Right ventricle myocardium inferior (tissue), 1 donor: ENCODE data around the gene IL12RB1. TPM values are rescaled to one million over a fixed set of nuclear protein-coding genes. Genes with fewer than 3 reads are reported as not detected.
"Not testable (repeated sequence)": the region's sequence is repeated elsewhere in the genome, so short reads cannot be mapped to it uniquely, and the experiment has no call there.

ENCODE experiments used
- ATAC-seq: fragments of 200-7000 bp; cut with Tn5 transposase; one replicate; pipeline ENCODE4 v1.9.1; 2020; ENCODE audit warnings: mild to moderate bottlenecking, moderate library complexity
- DNase-seq: peaks from one replicate; pipeline ENCODE4 v3.0.0; 2021; ENCODE audit errors: missing footprints
- intact Hi-C: fragments of 100-400 bp; cut with DNase I; formaldehyde crosslinking; loops from one replicate; pipeline ENCODE4 v1.11.0; 2022
- total RNA-seq: library from RNA; stranded (reverse); fragmentation: NEBNext Ultra II Directional; extraction: Animal tissue kit (Norgen Biotek cat#: 25700); gene quantifications from one replicate; pipeline ENCODE4 v1.2.1, GENCODE V29; 2021
- donor health status: DM: no; HTN: yes; CAD: no; lungs with severe emphysema.

The IL12RB1 gene
- total RNA-seq, 1 donor from 2014 or later = 1.1 TPM

- intact Hi-C loops = loop anchor here (10.0 kb wide), 1 partner anchor 115 kb away; no protein-coding TSS in a partner anchor
- no peak for ATAC-seq
- DNase-seq = no peak
Measured at GRCh38 chr19:18059902-18060301, 26.8 kb downstream of the IL12RB1 start.

GRCh38 chr19:18059297-18059696, 27.4 kb downstream of the IL12RB1 start:
- intact Hi-C loops = loop anchor here (10.0 kb wide), 1 partner anchor 114 kb away; no protein-coding TSS in a partner anchor
- ATAC-seq (no peak), DNase-seq (no peak)

GRCh38 chr19:18058208-18059009, 28.3 kb downstream of the IL12RB1 start:
- DNase-seq (peak; percentile 93), ATAC-seq (peak; percentile 88)
- intact Hi-C loops = loop anchor here (1.0 to 10.0 kb wide), 2 partner anchors 51 to 114 kb away; no protein-coding TSS in a partner anchor

- no peak for DNase-seq
- intact Hi-C loops = loop anchor here (10.0 kb wide), 1 partner anchor 113 kb away; no protein-coding TSS in a partner anchor
- ATAC-seq = peak; percentile 56
Measured at GRCh38 chr19:18057557-18057956, 29.2 kb downstream of the IL12RB1 start.

- DNase-seq (no peak), ATAC-seq (no peak)
- intact Hi-C loops = loop anchor here (10.0 kb wide), 1 partner anchor 111 kb away; no protein-coding TSS in a partner anchor
Measured at GRCh38 chr19:18055967-18056366, 30.8 kb downstream of the IL12RB1 start.

- ATAC-seq (no peak), DNase-seq (no peak)
- intact Hi-C loops = loop anchor here (10.0 kb wide), 1 partner anchor 109 kb away; no protein-coding TSS in a partner anchor
Measured at GRCh38 chr19:18053576-18054219, 33.0 kb downstream of the IL12RB1 start.

GRCh38 chr19:18051887-18052286, 34.8 kb downstream of the IL12RB1 start:
- intact Hi-C loops = loop anchor here (2.0 to 10.0 kb wide), 2 partner anchors 31 to 107 kb away; no protein-coding TSS in a partner anchor
- DNase-seq (no peak), ATAC-seq (peak; percentile 59)

GRCh38 chr19:18049385-18049784, 37.3 kb downstream of the IL12RB1 start:
- DNase-seq (peak; percentile 95), ATAC-seq (peak; percentile 90)
- intact Hi-C loops = no loop called here

- intact Hi-C loops = no loop called here
- no peak for DNase-seq
- no peak for ATAC-seq
Measured at GRCh38 chr19:18046059-18046718, 40.5 kb downstream of the IL12RB1 start.

GRCh38 chr19:18045307-18046050, 41.3 kb downstream of the IL12RB1 start:
- intact Hi-C loops = no loop called here
- no peak for DNase-seq
- ATAC-seq = no peak

- DNase-seq = peak; percentile 88
- intact Hi-C loops = no loop called here
- peak; percentile 71 for ATAC-seq
Measured at GRCh38 chr19:18044825-18045304, 41.9 kb downstream of the IL12RB1 start.

- ATAC-seq (no peak), DNase-seq (no peak)
- intact Hi-C loops = no loop called here
Measured at GRCh38 chr19:18043676-18044075, 43.1 kb downstream of the IL12RB1 start.

GRCh38 chr19:18041054-18041453, 45.7 kb downstream of the IL12RB1 start:
- no peak for ATAC-seq
- intact Hi-C loops = no loop called here
- no peak for DNase-seq

- intact Hi-C loops, DNase-seq: not testable (repeated sequence)
- ATAC-seq = peak; percentile 64
Measured at GRCh38 chr19:18032102-18032501, 54.6 kb downstream of the IL12RB1 start.

- DNase-seq, intact Hi-C loops, ATAC-seq: not testable (repeated sequence)
Measured at GRCh38 chr19:18031401-18031800, 55.3 kb downstream of the IL12RB1 start.

GRCh38 chr19:18029617-18030338, 57.0 kb downstream of the IL12RB1 start:
- intact Hi-C loops = no loop called here
- ATAC-seq = peak; percentile 56
- no peak for DNase-seq

- DNase-seq (no peak), ATAC-seq (no peak)
- intact Hi-C loops = no loop called here
Measured at GRCh38 chr19:18027151-18027550, 59.6 kb downstream of the IL12RB1 start.
